Stimulated activated CD4-positive, alpha-beta T cell treated with anti-CD3 and anti-CD28 coated beads, Interleukin-2, amount 100 ng/mL, for 24 hours (primary cell): ENCODE measurements around the gene LPAR3.
"Not testable (repeated sequence)": the region's sequence is repeated elsewhere in the genome, so short reads cannot be mapped to it uniquely, and the experiment has no call there.

Experiments
- DNase-seq, 2 donors: peaks; one replicate each; pipeline ENCODE4 v3.0.0-alpha.2; 2020

The LPAR3 gene, protein sequence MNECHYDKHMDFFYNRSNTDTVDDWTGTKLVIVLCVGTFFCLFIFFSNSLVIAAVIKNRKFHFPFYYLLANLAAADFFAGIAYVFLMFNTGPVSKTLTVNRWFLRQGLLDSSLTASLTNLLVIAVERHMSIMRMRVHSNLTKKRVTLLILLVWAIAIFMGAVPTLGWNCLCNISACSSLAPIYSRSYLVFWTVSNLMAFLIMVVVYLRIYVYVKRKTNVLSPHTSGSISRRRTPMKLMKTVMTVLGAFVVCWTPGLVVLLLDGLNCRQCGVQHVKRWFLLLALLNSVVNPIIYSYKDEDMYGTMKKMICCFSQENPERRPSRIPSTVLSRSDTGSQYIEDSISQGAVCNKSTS

DNA sequence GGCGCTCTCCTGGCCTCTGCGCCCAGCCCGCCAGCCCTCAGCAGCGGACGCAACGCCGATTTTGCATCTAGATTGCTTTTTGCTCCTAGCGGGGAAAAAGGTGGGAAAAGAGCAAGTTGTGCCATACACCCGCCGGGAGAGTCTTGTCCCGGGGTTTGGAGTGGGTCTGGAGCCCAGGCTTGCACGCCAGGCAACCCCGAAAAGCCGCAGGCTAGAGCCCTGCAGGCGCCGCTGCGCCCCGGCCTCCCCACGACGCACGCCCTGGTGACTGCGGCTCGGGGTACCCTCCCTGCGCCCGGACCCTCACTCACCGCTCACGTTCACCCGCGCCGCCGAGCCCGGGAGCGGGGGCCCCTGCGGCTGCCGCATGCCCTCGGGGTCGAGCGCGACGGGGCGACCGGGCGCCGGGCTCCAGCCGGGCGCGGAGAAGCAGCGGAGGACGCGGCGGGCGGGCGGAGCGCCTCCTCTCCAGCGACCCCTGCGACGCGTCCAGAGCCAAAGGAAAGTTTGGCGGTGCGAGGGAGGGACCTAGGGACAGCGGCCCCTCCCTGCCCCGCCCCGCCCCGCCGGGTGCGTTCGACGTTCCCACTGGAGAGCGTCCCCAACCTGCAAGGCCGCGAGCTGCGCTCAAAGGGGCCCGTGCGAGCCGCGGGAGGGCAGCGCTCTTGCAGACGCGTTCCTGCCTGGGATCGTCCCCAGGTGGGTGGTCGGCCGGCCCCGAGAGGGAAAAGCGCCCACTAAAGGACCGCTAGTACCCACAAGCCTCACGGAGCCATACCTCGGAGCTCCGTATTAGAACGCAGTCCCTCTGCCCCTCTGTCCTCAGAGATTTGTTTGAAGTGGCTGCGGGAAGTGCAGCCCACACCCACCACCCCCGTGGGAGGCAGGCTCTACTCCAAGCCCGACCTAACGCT, at the start of gene LPAR3:
Gene LPAR3, minus strand, starts transcription at position 502 of the 914 bp plus-strand sequence. CDS start 27,086 bp downstream, outside the sequence.
- DNase-seq, result peak; percentile 28 to 49

DNA sequence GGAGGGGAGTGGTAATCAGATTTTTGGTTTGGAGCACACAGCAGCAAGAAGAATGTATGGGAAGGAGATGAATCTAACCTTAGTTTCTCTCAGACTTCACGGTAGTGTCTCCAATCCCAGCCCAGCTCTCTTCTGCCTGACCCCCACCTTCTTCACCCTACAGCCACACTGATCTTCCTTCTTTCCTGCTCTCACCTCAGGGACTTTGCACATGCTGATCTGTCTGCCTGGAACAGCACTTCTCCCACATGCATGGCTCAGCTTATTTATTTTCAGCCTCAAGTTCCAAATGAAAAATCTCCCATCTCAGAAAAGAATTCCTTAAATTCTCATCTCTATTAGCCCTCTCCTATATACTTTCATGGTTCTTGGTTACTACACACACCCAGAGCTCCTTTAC, 48.8 kb upstream of the LPAR3 start:
- no peak for DNase-seq

DNA sequence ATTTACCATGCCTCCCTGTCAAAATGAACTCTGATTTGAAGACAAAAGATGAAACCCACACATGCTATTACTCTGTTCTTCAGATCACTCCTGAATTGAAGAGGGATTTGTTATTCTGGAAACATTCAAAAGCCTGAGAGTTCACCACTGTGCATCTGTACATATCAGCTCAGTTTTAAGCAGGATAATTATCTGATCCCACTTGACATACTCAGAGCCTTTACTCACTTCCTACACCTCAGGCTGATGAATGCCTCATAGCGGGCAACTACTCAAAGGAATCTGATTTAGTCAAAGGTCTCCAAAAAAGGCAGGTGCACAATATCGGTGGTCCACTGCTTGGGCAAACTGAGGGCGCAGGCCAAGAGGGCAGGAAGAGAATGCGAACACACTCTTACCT, 47.5 kb upstream of the LPAR3 start:
- DNase-seq, result no peak

DNA sequence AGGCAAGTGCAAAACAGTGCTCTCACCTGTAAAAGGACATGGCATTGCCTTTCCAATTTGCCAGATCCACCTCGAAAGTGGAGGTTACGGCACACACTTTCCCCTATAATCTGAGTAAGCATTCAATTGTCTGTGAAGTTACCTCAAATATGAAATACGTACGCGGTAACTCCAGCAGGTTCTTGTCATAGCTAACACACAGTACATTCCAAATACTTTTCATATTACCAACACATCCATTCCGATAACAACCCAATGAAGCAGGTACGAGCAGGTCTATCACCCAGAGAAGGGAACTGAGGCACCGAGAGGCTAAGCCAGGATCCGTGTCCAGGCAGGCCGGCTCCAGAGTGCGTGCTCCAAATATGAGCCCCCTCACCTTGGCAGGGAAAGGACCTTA, 46.8 kb upstream of the LPAR3 start:
- no peak for DNase-seq

DNA sequence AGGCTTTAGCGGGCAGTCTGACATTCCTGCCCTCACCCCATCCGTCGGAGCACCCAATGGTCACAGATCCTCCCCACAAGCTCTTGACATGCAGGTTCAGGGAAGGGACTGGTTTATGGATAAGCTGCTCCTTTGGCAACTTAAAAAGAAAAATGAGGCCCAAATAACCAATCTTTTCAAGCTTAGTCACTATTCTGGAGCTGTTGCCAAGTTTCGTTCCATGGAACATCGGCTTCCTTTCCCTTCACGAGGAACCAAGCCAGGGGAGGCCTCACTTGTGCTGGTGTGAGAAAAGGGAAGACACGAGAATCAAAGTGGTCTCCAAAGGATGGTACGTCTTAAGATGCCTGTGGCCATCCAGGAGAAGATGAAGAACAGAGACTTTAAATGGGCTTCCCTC, 46.1 kb upstream of the LPAR3 start:
- no peak for DNase-seq

DNA sequence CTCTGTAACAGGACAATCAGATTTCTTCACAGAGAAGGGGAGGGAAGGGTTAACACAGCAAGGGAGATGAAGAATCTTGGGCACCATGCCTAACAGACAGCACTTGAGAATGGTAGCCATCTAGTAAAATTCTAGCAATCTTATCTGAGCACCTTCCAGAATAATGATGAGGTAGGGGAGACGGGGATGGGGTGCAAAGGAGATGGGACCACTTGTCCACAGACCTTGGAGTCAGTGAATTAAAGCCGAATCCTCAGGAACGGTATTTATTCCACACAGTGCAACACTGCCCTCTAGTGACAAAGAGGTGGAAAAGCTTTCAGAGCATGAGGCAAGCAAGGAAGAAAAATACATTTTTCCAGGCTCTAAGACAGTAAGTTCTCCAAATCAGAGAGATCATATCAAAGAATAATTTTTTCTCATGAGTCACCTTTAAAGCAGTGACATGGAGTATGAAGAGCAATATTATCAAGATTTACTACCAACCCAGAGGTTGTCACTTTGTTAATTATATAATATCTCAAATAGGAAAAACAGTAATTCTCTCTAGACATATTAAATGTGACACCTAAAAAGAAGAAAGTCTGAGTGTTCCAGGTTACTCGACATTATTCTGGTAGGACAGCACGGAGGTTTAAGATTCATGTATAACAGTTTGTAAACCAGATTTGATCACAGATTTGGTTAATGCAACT, 43.3 kb upstream of the LPAR3 start:
- no peak for DNase-seq

DNA sequence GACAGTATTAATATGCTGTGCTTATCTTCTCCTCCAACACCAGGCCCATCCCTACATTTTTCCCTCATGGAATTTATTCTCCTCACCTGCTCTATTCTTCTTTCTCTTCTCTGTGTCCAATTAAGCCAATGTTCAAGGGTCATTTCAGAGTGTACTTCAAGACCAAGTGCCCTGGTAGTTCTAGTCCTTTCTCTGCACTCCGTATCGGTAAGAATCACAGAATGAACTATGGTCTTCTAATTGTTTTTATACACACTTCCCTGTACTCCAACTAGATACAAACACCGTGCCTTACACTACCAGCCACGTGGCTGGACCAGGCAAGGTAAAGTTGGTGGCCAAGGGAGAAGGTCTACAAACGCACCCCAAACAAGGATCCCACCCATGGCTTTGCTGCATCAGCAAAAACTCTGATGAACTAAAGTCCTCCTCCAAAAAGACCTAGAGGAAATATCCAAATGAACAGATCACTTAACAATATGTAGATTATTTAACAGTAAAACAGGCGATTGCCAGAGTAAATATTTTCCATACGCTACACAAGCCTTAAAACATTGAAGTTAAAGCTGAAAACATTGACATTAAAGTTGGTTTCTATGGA, 40.1 kb upstream of the LPAR3 start:
- no peak for DNase-seq

DNA sequence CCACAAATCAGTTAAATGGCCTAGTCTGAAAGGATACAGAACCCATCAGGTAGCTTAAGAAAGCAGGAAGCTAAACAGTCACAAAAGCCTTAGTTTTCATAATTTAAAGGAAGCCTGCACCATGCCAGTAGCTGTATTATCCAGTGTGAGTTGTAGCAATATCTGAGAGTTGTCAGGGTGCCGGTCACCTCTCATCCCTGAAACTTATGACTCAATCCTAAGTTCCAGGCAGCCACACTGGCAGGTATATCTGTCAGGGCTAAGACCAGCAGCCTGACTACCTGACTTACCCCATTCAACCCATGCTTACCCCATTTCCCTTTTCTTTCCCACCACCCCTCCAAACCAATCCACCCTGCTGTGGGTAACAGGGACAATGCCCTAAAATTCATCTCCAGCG, 37.8 kb upstream of the LPAR3 start:
- no peak for DNase-seq

DNA sequence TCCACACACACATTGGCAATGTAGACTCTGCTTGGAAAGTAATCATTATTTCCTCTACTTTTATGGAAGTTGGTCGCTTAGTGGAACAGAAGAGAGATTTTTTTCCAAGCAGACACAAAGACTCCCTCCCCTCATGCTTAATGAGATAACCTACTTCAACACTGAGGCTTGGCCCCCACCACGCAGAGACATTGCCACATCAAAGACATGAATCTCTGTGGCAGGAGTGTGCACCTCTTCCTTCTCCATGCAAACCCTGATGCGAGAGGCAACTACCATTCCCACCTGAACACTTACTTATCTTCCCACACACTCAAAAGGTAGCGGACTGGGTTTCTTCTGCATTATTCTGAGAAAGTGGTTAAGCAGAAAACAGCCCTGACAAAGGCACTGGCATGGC, 37.3 kb upstream of the LPAR3 start:
- no peak for DNase-seq

DNA sequence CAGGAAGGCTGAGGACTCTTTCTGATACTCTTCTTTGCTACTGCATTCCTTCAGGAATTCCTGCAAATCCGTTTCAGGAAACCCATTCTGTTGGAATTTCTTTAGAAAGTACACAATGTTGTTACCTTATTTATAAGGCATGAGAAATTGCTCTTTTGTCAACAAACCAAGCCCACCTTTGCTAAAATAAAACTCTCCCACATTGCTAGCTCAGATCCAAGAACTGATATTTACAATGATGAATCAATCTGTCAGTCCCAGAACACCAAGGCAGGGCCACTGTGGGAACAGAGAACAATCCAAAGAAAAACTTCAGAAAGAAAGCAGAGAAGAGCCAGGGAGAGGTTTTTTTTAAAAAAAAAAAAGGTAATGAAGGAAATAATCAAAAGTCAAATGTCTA, 36.6 kb upstream of the LPAR3 start:
- no peak for DNase-seq

DNA sequence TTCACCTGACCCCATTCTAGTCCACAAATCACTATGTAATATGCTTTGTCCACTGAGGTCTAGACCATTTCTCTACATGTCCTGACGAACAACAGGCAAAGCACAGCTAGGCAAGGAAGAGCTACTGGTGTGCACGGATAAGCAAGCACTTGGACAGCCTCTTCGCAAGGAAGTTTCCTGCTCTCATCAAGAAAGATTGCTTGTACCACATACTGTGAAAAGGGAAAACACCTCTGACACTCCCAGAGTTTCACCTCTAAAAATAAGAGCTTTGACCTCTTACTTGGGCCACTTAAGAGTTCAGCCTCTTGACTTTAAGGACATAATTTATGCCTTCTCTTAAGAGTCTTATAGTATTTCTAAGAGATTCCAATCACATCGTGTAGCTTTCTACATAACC, 36.0 kb upstream of the LPAR3 start:
- no peak for DNase-seq

DNA sequence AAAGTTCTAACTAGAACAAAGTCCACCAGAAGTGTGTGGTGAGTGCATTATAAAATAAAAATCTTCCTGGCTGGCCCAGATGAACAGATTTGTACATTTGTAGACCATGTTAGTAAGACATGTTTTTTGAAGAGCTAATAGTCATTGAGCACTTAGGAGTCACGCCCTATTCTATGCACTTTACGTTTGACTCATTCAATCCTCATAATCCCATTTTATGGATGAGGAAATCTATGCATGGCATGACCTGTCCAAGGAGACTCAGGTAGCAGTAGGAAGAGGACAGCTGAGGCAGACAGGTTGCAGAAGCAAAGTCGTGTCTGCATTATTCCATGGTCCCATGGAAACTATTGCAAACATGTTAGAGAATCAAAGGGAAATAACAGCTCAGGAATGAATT, 30.3 kb upstream of the LPAR3 start:
- DNase-seq, result no peak

DNA sequence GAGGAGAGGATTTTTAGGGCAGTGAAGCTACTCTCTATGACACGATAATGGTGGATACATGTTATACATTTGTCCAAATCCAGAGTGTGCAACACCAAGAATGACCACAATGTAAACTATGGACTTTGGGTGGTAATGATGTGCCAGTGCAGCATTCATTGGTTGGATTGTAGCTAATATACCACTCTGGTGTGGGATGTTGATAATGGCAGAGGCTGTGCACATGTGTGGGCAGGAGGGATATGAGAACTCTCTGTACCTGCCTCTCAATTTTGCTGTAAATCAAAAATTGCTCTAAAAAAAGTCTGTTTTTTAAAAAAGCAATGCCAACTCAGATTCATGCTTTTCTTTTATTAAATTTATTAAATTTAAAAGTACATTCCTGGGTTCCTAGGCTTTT, 27.2 kb upstream of the LPAR3 start:
- DNase-seq, result no peak

DNA sequence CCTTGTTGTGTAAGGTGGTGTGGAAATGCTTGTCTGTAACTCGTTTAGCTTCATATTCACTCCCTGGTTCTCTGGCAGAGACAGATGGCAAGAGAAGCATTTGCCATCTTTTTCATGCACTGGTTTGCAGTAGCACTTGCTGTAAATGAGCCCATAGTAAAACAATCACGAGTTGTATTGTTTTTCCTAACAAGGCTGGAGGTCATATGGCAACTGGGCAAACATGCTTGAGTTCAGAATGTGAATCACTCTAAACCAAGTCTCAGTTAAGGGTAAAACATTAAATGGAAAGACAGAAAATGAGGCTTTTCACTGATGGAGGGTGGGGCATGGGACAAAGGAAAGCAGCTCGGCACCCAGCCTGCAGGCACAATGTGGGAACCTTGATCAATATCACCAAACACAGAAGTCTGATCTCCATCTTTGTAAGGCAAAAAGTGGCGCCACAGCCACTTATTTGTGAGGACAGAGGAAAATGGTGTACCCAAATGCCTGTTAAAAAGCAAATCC, 26.5 kb upstream of the LPAR3 start:
- DNase-seq, result no peak

DNA sequence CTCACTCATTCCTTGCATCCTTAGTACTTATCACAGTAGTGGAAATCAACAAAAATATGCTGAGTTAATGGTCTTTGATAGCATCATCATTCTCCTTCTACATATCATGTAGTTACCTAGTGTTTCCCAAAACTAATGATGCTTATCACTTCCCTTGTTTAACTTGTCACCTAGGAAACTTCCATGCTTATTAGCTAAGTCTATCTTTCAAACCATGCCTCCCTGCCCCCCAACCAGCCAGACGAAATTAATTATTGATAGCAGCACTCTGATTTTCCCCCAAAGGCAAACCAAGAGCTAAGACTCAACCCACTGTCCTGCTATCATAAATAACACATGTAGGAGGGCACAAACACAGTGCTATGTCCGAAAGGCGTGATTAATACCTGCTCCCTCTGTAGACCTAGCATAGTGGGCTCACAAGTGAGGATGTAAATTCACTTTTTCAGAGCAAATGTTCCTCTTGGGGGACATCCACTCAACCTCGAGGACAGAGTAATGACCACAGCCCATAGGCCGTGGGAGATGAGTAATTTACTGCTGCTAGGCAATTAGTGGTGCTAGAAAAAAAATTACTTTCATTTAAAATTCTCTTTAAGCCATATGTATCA, 25.8 kb upstream of the LPAR3 start:
- DNase-seq, result no peak

DNA sequence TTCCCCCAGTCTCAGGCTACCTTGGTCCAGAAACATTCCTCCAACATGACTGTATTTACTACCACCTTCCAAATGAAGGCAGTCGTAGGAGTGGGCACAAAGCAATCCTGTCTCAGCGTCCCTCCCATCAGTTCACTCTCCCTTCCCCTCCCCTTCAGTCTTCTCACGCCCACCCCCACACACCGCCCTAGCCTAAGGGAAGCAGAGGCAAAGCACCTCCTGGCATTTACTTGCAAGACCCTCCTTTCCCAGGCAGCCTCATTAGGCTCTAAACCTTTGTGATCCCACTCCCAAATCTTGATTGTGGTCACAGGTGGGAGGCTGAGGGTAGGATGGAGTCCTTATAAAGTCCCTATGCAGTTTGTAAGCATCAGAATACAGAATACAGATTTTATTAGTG, 23.9 kb upstream of the LPAR3 start:
- DNase-seq, result no peak

DNA sequence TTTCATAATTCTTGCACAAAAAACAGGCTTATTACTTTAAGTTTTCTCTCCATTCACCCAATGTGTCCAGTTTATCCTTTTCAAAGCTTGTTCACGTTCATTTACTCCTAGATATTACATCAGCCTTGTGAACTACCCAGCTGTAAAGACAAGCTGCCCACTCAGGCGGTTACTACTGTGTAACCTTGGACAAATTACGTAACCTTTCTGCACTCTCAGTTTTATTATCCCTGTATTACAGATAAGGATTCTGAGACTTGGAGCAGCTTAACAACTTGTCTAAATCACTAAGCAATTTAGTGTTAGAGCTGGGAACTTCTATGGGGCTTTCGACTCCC, 20.5 kb upstream of the LPAR3 start:
- DNase-seq, result no peak

DNA sequence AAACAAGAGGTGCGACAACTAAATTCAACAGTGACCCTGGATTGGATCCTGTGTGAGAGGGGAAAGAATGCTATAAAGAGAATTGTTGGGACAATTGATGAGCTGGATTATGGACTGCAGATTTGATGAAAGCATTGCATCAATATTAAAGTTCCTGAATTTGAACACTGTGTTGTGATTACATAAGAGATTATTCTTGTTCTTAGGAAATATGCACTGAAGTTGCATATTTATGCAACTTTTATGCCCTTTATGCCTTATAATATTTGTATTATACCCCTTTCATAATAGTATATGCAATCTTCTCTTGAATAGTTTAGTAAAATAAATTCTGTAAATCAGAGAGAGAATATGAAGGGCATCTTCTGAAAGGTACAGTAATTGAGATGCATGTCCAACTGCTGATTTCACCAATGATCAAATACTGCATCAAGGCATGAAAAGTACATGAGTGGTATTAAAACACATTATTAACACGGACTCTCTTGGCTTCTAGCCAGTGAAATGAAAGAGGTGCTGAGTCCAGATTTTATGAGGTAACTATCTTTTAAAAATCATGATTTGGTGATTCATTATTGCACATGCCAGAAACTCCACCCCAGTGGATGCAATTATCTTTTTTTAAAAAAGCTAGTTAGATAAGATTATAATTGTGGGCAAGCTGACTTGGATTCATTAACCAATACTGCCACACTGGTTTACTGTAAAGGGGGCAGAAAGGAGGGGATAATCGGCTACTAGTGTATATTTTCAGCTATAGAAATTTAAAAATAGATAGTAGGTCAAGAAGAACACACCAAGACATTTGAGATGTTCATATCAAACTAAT, 19.9 kb upstream of the LPAR3 start:
- no peak for DNase-seq

DNA sequence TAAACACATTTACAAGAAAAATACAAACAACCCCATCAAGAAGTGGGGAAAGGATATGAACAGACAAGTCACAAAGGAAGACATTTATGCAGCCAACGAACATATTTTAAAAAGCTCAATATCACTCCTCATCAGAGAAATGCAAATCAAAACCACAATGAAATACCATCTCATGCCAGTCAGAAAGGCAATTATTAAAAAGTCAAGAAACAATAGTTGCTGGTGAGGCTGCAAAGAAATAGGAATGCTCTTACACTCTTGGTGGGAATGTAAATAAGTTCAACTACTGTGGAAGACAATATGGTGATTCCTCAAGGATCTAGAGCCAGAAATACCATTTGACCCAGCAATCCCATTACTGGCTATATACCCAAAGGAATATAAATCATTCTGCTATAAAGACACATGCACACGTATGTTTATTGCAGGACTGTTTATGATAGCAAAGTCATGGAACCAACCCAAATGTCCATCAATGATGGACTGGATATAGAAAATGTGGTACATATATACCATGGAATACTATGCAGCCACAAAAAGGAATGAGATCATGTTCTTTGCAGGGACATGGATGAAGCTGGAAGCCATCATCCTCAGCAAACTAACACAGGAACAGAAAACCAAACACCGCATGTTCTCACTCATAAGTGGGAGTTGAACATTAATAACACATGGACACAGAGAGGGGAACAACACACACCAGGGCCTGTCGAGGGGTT, 15.9 kb upstream of the LPAR3 start:
- not testable (repeated sequence) for DNase-seq

DNA sequence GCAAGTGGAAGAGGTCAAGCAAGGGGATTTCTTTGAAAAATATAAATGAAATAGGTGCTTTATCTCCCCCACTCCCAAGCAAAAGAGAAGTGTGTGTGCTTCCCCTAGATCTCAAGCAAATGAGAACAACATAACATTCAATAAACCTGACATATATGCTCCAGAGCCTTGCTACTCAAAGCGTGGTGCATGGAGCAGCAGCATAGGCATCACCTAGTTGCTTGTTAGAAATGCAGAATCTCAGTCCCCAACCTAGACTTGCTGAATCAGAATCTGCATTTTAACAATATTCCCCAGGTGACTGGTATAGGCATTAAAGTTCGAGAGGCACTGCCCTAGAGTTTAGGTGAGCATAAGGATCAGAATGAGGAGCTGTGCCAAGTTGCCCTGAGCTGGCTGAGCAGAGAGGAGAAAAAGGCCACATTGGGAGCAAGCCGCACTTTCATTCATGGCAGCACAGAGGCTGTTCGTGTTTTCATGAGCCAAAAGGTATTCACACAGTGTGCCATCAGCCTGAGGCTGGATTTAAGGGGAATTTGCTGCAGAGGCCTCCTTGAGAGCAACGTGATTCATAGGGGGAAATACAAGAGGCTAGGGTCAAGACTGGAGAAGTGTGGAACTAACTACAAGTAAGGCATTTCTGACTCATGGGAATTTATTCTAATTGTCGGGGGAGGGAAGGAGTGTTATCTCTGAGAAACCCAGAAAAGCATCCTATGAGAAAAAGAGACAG, 14.3 kb upstream of the LPAR3 start:
- no peak for DNase-seq
